ENCODE data around the gene SORL1. TPM values are rescaled to one million over a fixed set of nuclear protein-coding genes. Genes with fewer than 3 reads are reported as not detected.

The SORL1 gene
- total RNA-seq, 1 experiment from 2014 or later: 6.1 TPM

GRCh38 chr11:121429556-121429955, 22.6 kb upstream of the SORL1 start:
- Mint-ChIP-seq H3K36me3 (ENCODE audit: insufficient read depth, unreplicated experiment) (no peaks in the 10 kb centered on the region), H3K9me3 (ENCODE audit: low read depth, unreplicated experiment) (no peaks in the 10 kb centered on the region), H3K4me3 (ENCODE audit: low read depth, unreplicated experiment) (no peak overlapping the region), H3K27me3 (ENCODE audit: unreplicated experiment) (peaks cover 58% of the 10 kb centered on the region), H3K27ac (ENCODE audit: unreplicated experiment) (no peak overlapping the region), H3K4me1 (ENCODE audit: low read depth, unreplicated experiment) (no peaks in the 10 kb centered on the region)
- CTCF ChIA-PET: interaction anchor here (0.7 kb wide), 1 partner anchor 487 kb away, joined by 3 read pairs; no protein-coding TSS in a partner anchor
- BruUV-seq (replicated peaks): no TSS peak
- intact Hi-C loops (cut with micrococcal nuclease; ENCODE audit: unreplicated experiment): no loop called here
- TF ChIP-seq CTCF (IDR thresholded peaks at IDR 0.05; ENCODE audit: unreplicated experiment): no peak
- DNase-seq: no peak

- DNase-seq: no peak
- intact Hi-C loops (cut with micrococcal nuclease; ENCODE audit: unreplicated experiment): no loop called here
- no TSS peak for BruUV-seq (replicated peaks)
- Mint-ChIP-seq H3K27ac (ENCODE audit: unreplicated experiment) (no peak overlapping the region), H3K4me3 (ENCODE audit: low read depth, unreplicated experiment) (no peak overlapping the region), H3K9me3 (ENCODE audit: low read depth, unreplicated experiment) (no peaks in the 10 kb centered on the region), H3K27me3 (ENCODE audit: unreplicated experiment) (peaks cover 58% of the 10 kb centered on the region), H3K36me3 (ENCODE audit: insufficient read depth, unreplicated experiment) (no peaks in the 10 kb centered on the region), H3K4me1 (ENCODE audit: low read depth, unreplicated experiment) (no peaks in the 10 kb centered on the region)
- TF ChIP-seq CTCF (IDR thresholded peaks at IDR 0.05; ENCODE audit: unreplicated experiment): no peak
- CTCF ChIA-PET: no interaction called here
Measured at GRCh38 chr11:121431820-121432526, 20.1 kb upstream of the SORL1 start.

- DNase-seq: no peak
- H3K36me3 Mint-ChIP-seq (ENCODE audit: insufficient read depth, unreplicated experiment): no peaks in the 10 kb centered on the region
- H3K9me3 Mint-ChIP-seq (ENCODE audit: low read depth, unreplicated experiment): no peaks in the 10 kb centered on the region
- intact Hi-C loops (cut with micrococcal nuclease; ENCODE audit: unreplicated experiment): no loop called here
- H3K4me1 Mint-ChIP-seq (ENCODE audit: low read depth, unreplicated experiment): no peaks in the 10 kb centered on the region
- H3K27me3 Mint-ChIP-seq (ENCODE audit: unreplicated experiment): peaks cover 41% of the 10 kb centered on the region
- no peak for TF ChIP-seq CTCF (IDR thresholded peaks at IDR 0.05; ENCODE audit: unreplicated experiment)
- no peak overlapping the region for H3K27ac Mint-ChIP-seq (ENCODE audit: unreplicated experiment)
- CTCF ChIA-PET: no interaction called here
- BruUV-seq (replicated peaks): no TSS peak
- H3K4me3 Mint-ChIP-seq (ENCODE audit: low read depth, unreplicated experiment): no peak overlapping the region
Measured at GRCh38 chr11:121435132-121435531, 17.0 kb upstream of the SORL1 start.

- no TSS peak for BruUV-seq (replicated peaks)
- no peaks in the 10 kb centered on the region for H3K36me3 Mint-ChIP-seq (ENCODE audit: insufficient read depth, unreplicated experiment)
- H3K4me1 Mint-ChIP-seq (ENCODE audit: low read depth, unreplicated experiment): no peaks in the 10 kb centered on the region
- intact Hi-C loops (cut with micrococcal nuclease; ENCODE audit: unreplicated experiment): no loop called here
- peaks cover 41% of the 10 kb centered on the region for H3K27me3 Mint-ChIP-seq (ENCODE audit: unreplicated experiment)
- DNase-seq: no peak
- H3K4me3 Mint-ChIP-seq (ENCODE audit: low read depth, unreplicated experiment): no peak overlapping the region
- CTCF ChIA-PET: no interaction called here
- no peak for TF ChIP-seq CTCF (IDR thresholded peaks at IDR 0.05; ENCODE audit: unreplicated experiment)
- no peaks in the 10 kb centered on the region for H3K9me3 Mint-ChIP-seq (ENCODE audit: low read depth, unreplicated experiment)
- no peak overlapping the region for H3K27ac Mint-ChIP-seq (ENCODE audit: unreplicated experiment)
Measured at GRCh38 chr11:121435551-121436511, 16.3 kb upstream of the SORL1 start.

All from Calu3 (cell line).